Hair follicular keratinocyte (primary cell): ENCODE data around the gene ISG20L2. TPM values are rescaled to one million over a fixed set of nuclear protein-coding genes. Genes with fewer than 3 reads are reported as not detected.

Source experiments
- total RNA-seq: library from RNA; depleted of rRNA; stranded (reverse); fragments of >200 nt; gene quantifications from 2 replicates; pipeline ENCODE4 v1.2.3, GENCODE V29; 2015

The ISG20L2 gene, protein sequence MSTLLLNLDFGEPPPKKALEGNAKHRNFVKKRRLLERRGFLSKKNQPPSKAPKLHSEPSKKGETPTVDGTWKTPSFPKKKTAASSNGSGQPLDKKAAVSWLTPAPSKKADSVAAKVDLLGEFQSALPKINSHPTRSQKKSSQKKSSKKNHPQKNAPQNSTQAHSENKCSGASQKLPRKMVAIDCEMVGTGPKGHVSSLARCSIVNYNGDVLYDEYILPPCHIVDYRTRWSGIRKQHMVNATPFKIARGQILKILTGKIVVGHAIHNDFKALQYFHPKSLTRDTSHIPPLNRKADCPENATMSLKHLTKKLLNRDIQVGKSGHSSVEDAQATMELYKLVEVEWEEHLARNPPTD
- total RNA-seq: 19.6 and 23.6 TPM in 2 replicates

DNA sequence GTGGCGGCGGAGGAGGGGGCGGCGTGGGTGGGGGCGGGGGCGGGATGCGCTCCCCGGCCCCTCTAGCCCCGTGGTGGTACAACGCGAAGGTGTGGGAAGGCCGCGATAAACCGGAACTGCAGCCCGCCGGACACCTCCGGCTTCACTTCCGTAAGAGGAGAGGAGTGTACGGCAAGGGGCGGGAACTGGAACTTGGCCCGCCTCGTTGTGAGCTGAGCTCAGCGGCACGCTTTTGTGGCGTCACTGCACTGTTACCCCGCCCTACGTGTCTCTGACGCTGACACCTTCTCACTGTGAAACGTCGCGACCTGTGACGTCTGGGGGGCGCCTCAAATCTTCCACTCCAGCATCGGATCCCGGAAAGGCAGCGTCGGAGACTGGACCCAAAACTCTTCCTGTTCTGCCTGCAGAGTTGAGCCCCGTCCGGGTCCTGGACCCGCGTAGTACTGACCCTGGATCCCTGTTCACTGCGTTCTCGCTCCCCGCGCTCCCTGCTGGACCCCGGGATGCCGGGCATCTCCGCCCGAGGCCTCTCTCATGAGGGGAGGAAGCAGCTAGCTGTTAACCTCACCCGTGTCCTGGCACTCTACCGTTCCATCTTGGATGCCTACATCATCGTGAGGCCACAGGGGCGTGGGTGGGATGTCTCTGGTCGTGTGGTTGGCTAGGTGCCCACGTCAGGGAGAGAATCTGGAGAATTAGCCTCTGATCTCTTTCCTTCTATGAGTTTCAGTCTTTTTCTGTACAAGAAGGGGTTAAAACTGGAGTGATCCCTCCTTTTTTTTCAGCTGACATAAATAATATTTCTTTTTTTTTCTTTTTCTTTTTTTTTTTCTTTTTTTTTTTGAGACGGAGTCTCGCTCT lies at the start of gene ISG20L2:
TSS of gene ISG20L2 (minus strand) at position 168 of the 864 bp plus-strand sequence. CDS start 1,114 bp downstream, outside the sequence.

DNA sequence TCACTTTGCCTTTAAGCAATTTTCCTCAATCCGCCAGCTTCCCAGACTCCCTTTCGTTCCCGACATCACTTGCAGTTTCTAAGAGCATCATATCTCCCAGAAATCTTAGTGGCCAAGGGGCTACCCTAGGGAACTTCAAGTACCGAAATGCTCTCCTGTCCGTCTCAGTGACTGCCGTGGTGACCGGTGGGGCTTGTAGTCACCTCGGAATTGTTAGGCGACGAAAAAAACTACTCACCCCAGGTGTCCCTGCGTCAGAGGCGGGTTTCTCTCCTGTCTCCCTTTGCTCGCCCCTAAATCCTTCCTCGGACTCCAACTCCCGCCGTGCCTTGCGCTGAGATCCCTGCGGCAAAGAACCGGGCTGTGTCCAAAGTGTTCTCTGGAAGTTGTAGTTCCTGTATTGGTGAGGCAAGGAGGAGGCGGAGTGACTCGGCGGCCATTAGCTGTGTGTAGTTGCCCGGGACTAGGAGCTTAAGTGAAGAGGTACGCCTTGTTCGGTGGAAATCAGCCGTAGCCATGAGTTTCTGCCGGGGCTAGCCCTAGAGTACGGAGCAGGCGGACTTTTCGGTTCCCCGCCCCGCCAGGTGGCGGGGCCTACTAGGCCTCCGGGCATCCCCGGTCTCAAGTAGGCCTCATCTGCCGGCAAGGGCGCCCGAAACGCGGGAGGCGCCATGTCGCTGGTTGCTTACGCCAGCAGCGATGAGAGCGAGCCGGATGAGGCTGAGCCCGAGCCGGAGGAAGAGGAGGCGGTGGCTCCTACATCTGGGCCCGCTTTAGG lies 38.7 kb upstream of the ISG20L2 start, which contains the start of gene PRCC:
TSS of gene PRCC (plus strand) at position 435 of the 778 bp plus-strand sequence. CDS start at position 672, 237 bp downstream.

DNA sequence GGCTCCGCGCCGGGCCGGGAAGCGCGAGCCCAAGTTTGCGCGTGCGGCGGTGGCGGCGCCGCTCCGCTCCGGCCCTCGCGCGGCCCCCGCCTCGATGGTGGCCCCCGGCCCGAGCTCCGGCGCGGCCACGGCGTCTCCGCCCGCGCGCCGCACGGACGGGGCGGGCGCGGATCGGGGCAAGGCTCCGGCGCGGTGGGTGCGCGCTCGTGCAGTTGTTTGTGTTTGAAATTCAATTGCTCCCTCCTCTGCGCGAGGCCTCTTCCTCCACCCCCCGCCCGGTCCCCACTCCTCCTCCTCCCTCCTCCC lies 22.8 kb upstream of the ISG20L2 start, which contains the start of gene HDGF:
TSS of gene HDGF (minus strand) at position 225 of the 306 bp plus-strand sequence. CDS start 246 bp downstream, outside the sequence.

DNA sequence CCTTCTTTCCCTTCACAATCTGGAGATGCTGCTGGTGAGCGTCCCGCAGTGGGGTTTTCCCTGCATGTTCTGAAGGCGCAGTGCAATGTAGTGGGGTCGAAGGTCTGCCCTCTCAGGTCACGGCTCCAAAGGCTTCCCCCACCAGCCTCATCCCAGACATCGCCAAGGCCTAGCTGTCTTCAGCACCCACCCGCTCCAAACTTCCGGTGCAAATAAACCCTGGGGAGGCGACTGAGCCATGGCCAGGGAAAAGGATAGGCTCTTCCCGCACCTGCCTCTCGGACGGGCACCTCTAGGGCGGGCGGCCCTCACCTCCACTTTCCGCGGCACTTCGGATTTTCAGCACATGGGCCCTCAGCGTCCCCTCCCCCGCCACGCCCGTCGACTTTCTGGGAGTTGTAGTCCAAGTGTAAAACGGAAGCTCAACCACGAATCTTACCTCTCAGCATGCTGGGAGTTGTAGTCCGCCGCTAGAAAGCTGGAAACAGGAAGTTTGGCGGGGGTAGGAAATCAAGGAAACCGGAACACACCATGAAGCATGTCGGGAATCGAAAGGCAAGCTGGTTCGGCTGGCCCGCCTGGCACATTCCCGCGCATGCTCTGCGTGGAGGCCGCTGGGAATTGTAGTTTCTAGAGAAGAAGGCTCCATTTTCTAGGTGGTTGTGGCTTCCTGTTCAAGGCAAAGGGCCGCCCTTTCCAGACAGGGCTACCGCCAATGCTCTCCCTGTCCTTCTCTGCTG lies 12.3 kb upstream of the ISG20L2 start, which contains the start of gene MRPL24:
TSS of gene MRPL24 (minus strand) at position 348 of the 740 bp plus-strand sequence. CDS start 2,384 bp downstream, outside the sequence.

DNA sequence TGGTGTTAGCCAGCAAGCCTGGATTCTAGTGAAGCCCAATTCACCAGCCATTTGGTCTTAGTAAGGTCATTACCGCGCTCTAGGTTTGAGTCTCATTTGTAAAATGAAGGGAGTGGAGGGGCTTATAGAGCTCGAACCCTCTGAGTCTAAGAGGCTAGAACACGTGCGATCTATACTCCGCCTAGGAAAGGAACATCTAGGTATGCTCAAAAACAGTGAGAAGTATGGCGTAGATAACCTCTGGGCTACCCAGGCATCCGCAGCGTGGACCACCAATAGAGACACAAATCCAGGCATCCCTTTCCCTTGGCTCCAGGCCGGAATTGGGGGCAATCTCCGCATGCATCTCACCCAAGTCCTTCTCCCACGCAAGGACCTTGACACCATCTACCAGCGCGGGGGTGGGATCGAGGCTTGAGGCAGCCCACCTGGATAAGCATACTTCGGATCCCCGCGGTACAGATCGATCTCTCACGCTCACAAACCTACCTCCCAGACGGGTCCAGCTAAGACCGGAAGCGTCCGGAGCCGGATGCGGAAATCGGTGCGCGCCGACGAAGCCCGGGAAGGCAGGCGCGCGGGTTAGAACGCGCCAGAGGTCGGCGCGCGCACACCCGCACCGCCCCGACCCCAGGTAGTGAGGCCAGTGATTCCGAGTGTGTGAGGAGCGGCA lies 504 bp downstream of the ISG20L2 start, which contains the start of gene METTL25B:
TSS of gene METTL25B (plus strand) at position 544 of the 673 bp plus-strand sequence. CDS start 636 bp downstream, outside the sequence.

DNA sequence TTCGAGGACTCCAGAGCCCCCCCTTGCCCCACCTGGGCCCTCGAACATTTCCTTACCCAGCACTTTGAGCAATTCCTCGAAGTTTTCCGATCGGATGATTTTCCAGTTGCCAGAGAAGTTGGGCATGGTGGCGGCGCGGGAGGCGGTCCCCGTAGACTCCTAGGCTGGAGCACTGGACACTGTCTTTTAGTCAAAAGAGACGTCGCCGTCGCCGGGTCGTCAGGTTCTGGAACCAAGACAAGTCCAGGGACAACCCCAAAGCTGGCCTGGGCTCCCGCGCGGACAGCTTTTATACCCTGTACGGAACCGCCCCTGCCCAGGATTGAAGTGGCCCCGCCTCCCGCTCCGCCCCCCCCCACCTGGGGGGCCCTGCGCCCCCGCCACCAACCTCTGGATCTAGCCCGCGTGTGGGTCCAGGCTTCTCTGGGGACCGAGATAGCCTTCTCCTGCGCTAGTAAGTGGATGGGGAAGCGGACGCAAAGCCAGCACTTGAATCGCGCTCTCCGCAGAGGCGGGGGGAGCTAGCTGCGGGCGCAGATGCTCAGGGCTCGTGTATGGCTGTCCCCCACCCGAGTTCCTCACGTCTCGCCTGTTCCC lies 23.1 kb downstream of the ISG20L2 start, which contains the start of gene CRABP2:
TSS of gene CRABP2 (minus strand) at position 263 of the 597 bp plus-strand sequence. CDS start at position 126, 137 bp downstream.

DNA sequence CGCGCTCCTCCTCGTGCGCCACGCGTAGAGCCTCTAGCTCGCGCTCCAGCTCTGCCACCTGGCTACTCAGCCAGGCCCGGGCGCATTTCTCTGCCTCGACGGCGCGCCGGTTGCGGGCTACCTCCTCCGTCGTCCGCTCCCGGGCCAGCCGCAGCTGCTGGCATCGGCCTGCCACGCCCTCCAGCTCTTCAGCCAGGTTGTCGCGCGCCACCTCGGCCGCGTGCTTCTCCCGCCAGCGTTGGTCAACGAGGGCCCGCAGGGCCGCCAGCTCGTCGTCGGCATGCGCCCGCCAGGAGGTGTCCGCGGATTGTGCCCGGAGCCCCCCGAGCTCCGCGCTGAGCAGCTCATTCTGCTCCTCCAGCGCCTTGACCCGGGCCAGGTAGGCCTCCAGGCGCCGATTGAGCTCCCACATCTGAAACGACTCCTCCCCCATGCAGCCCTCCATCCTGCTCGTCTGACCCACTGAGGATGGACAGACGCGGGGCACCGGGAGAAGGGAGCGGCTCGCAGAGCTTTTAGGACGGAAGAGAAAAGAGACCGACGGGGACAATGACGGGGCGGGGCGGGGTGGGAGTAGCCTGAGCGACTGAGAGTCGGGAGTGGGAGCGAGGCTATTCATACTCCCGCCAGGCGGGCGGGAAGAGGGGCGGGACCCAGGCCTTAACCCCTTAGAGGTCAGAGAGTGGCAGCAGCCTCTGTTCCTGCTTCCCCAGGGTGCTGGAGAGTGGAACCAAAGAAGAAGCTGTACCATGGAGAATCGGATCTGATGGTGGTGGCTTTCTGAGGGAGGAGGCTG lies 51.5 kb downstream of the ISG20L2 start, which contains the start of gene NES:
TSS of gene NES (minus strand) at position 588 of the 796 bp plus-strand sequence. CDS start at position 445, 143 bp downstream.

Other genes with a start within 250 kb of the ISG20L2 start
- gene MEF2D, start 228.0 kb downstream of the ISG20L2 start, total RNA-seq: 18.4 and 19.6 TPM in 2 replicates
- 13.4 and 25.3 TPM in 2 replicates for gene IQGAP3, start 156.2 kb downstream of the ISG20L2 start, total RNA-seq
- gene TTC24, start 149.0 kb downstream of the ISG20L2 start, total RNA-seq: not detected in 2 replicates
- 125 and 129 TPM in 2 replicates for gene NAXE, start 137.0 kb downstream of the ISG20L2 start, total RNA-seq
- 14.5 and 18.7 TPM in 2 replicates for gene GPATCH4, start 127.3 kb downstream of the ISG20L2 start, total RNA-seq
- not detected in 2 replicates for gene HAPLN2, start 109.4 kb downstream of the ISG20L2 start, total RNA-seq
- 0.08 TPM in 1 of 2 replicates, not detected in the other for gene BCAN, start 86.6 kb downstream of the ISG20L2 start, total RNA-seq
- 0.31 and 0.57 TPM in 2 replicates for gene NES, start 51.4 kb downstream of the ISG20L2 start, total RNA-seq
- gene CRABP2, start 23.2 kb downstream of the ISG20L2 start, total RNA-seq: 7.6 and 15.5 TPM in 2 replicates
- gene METTL25B, start 297 bp downstream of the ISG20L2 start, total RNA-seq: 8.8 and 18.8 TPM in 2 replicates
- 65.7 and 92.9 TPM in 2 replicates for gene MRPL24, start 12.3 kb upstream of the ISG20L2 start, total RNA-seq
- 354 and 403 TPM in 2 replicates for gene HDGF, start 22.9 kb upstream of the ISG20L2 start, total RNA-seq
- 39.3 and 43.1 TPM in 2 replicates for gene PRCC, start 38.8 kb upstream of the ISG20L2 start, total RNA-seq
- gene SH2D2A, start 88.1 kb upstream of the ISG20L2 start, total RNA-seq: 10.5 and 12.8 TPM in 2 replicates
- gene INSRR, start 130.4 kb upstream of the ISG20L2 start, total RNA-seq: not detected in 2 replicates
- gene NTRK1, start 132.1 kb upstream of the ISG20L2 start, total RNA-seq: under 0.01 and 0.08 TPM in 2 replicates
- gene PEAR1, start 165.0 kb upstream of the ISG20L2 start, total RNA-seq: 4.0 and 6.7 TPM in 2 replicates
- not detected in 2 replicates for gene LRRC71, start 191.9 kb upstream of the ISG20L2 start, total RNA-seq